Heart right ventricle (tissue), 16 donors: ENCODE results near the gene GOLIM4. TPM values are rescaled to one million over a fixed set of nuclear protein-coding genes. Genes with fewer than 3 reads are reported as not detected.

Experiments used
- ATAC-seq, 8 donors: fragments of 200-7000 bp; cut with Tn5 transposase; one replicate each; pipeline ENCODE4 v1.9.1; 2020; ENCODE audit warnings: mild to moderate bottlenecking in 8 of 8, moderate library complexity in 8 of 8, moderate number of reproducible peaks in 1 of 8
- DNase-seq, 2 donors: peaks; one replicate each; pipeline ENCODE4 v3.0.0-alpha.2; 2020
- H3K27ac ChIP-seq, 10 donors: fragments of 200-600 bp; sonication (generic) in 2 of 10; one replicate each; pipeline versions ENCODE4 v1.5.0 to v1.8.0; 2020 to 2022; ENCODE audit warnings: mild to moderate bottlenecking in 3 of 10
- H3K27me3 ChIP-seq, 7 donors: fragments of 200-600 bp; one replicate each; pipeline ENCODE4 v1.8.0; 2021 to 2022; ENCODE audit warnings: mild to moderate bottlenecking in 2 of 7
- H3K36me3 ChIP-seq, 9 donors: fragments of 200-600 bp; sonication (generic) in 1 of 9; one replicate each; pipeline versions ENCODE4 v1.5.0 to v1.8.0; 2020 to 2022; ENCODE audit warnings: mild to moderate bottlenecking in 2 of 9
- H3K4me1 ChIP-seq, 9 donors: fragments of 200-600 bp; sonication (generic) in 1 of 9; one replicate each; pipeline versions ENCODE4 v1.5.0 to v1.8.0; 2020 to 2022; ENCODE audit warnings: mild to moderate bottlenecking in 4 of 9
- H3K4me3 ChIP-seq, 10 donors: fragments of 200-600 bp; sonication (generic) in 2 of 10; one replicate each; pipeline versions ENCODE4 v1.5.0 to v1.8.0; 2020 to 2022; ENCODE audit warnings: mild to moderate bottlenecking in 7 of 10, moderate library complexity in 2 of 10
- H3K9me3 ChIP-seq, 11 donors: fragments of 200-600 bp in 10 of 11; sonication (generic) in 2 of 11; one replicate each; pipeline versions ENCODE4 v1.5.0 to v1.8.0; 2013 to 2022; ENCODE audit warnings: mild to moderate bottlenecking in 2 of 11, control low read depth in 1 of 11, moderate library complexity in 1 of 11
- CTCF ChIP-seq, 9 donors: fragments of 200-600 bp; sonication (generic) in 2 of 9; IDR thresholded peaks; one replicate each; pipeline versions ENCODE4 v1.5.0 to v1.8.0; 2021 to 2022; ENCODE audit warnings: antibody characterized with exemption in 9 of 9, mild to moderate bottlenecking in 5 of 9, moderate library complexity in 1 of 9
- WGBS, 2 donors: extraction: QIAGEN DNeasy Blood & Tissue Kit; methylation state at CpG; one replicate each; pipeline ENCODE4 v1.1.7; 2013; ENCODE audit warnings: inconsistent platforms in 1 of 2; 5-methylcytosine and 5-hydroxymethylcytosine counted together
- intact Hi-C, 10 donors: fragments of 100-400 bp; cut with DNase I; formaldehyde crosslinking; loops; one replicate each; pipeline versions ENCODE4 v1.11.1 to v1.14.2; 2022
- polyA plus RNA-seq, 2 donors: library from polyadenylated mRNA; stranded (reverse); fragments of 200-250 nt; gene quantifications; one replicate each; pipeline ENCODE4 v1.2.3, GENCODE V29; 2013
- total RNA-seq, 10 donors: library from RNA; stranded (reverse); fragmentation: NEBNext Ultra II Directional in 3 of 10; extraction: Animal tissue kit (Norgen Biotek cat#: 25700) in 3 of 10; gene quantifications; one replicate each; pipeline versions ENCODE4 v1.2.1 to v1.2.4, GENCODE V29; 2021 to 2023
- donor health status: Arrhythmogenic right ventricular cardiomyopathy.
- donor health status: ischemic (EF 13 %, LVEDD 7.1; RV severe dilation, severe dysfunction).
- donor health status: healthy with polysubstance abuse.
- donor health status: DM: no; HTN: yes; CAD: no.
- donor health status: DM: no; HTN: no; CAD: no.
- donor health status: ischemic (EF 25% LVEDD 6.9; RV normal size, moderate dysfunction).
- donor health status: ischemic (EF 25% LVEDD 5.7; RV mildly dilated, moderate dysfunction).
- donor health status: healthy.
- donor health status: DM: yes; HTN: yes; CAD: no.
- donor health status: Ischemic cardiomyopathy.
- donor health status: ischemic (EF 35%, LVEDD 5.7; RV mildly dilated, moderate dysfunction).
- donor health status: nonischemic (EF 11% LVEDD 7.7; RV severe dilation, severe dysfunction).
- donor health status: DM: yes; HTN: yes; CAD: no.
- donor health status: PGD.
- donor health status: ischemic (EF 29% LVEDD 5.4; RV normal size, mild dysfunction).
- donor health status: nonischemic (EF 23%, LVEDD 6.1; RV moderate dilation, normal function).

The GOLIM4 gene
- total and polyA plus RNA-seq, 12 donors: 18.8 to 103 (median 69.8) TPM

GRCh38 chr3:168072323-168072650 lies 23.4 kb downstream of the GOLIM4 start:
- Histone ChIP-seq H3K27ac (no peak overlapping the region), H3K36me3 (no peaks in the 10 kb centered on the region), H3K4me3 (no peak overlapping the region), H3K4me1 (peaks cover 7 to 44% (median 23%) of the 10 kb centered on the region in 9 donors), H3K9me3 (no peaks in the 10 kb centered on the region), H3K27me3 (no peaks in the 10 kb centered on the region)
- DNase-seq: no peak
- ATAC-seq: peak in 1 of 8 donors; percentile 8
- intact Hi-C loops: no loop called here
- TF ChIP-seq CTCF (IDR thresholded peaks at IDR 0.05): no peak

- H3K36me3 ChIP-seq: no peaks in the 10 kb centered on the region
- TF ChIP-seq CTCF (IDR thresholded peaks at IDR 0.05): no peak
- DNase-seq: no peak
- H3K4me1 ChIP-seq: peaks cover 7 to 49% (median 27%) of the 10 kb centered on the region in 9 donors
- peak in 2 of 8 donors; percentile 50 to 62 for ATAC-seq
- H3K4me3 ChIP-seq: no peak overlapping the region
- no peaks in the 10 kb centered on the region for H3K27me3 ChIP-seq
- H3K27ac ChIP-seq: no peak overlapping the region
- intact Hi-C loops: no loop called here
- 79 to 84% methylated on average over 8 of the region's 8 CpGs for WGBS, 2 donors
- no peaks in the 10 kb centered on the region for H3K9me3 ChIP-seq
Observed at GRCh38 chr3:168071591-168072322, 24.0 kb downstream of the GOLIM4 start.

- peaks cover 7 to 57% (median 33%) of the 10 kb centered on the region in 9 donors for H3K4me1 ChIP-seq
- no peak overlapping the region for H3K4me3 ChIP-seq
- no peak overlapping the region for H3K27ac ChIP-seq
- no peaks in the 10 kb centered on the region for H3K27me3 ChIP-seq
- intact Hi-C loops: no loop called here
- DNase-seq (no peak), ATAC-seq (no peak)
- 38 to 53% methylated on average over 2 of the region's 2 CpGs for WGBS, 2 donors
- TF ChIP-seq CTCF (IDR thresholded peaks at IDR 0.05): no peak
- H3K36me3 ChIP-seq: no peaks in the 10 kb centered on the region
- H3K9me3 ChIP-seq: no peaks in the 10 kb centered on the region
Observed at GRCh38 chr3:168070919-168071318, 24.8 kb downstream of the GOLIM4 start.

- peaks cover 0 to 62% (median 29%) of the 10 kb centered on the region in 9 donors for H3K4me1 ChIP-seq
- H3K27me3 ChIP-seq: no peaks in the 10 kb centered on the region
- H3K9me3 ChIP-seq: no peaks in the 10 kb centered on the region
- WGBS, 2 donors: 86 to 88% methylated on average over 2 of the region's 2 CpGs
- TF ChIP-seq CTCF (IDR thresholded peaks at IDR 0.05): no peak
- no peak overlapping the region for H3K27ac ChIP-seq
- intact Hi-C loops: loop anchor here in 1 of 10 donors (10.0 kb wide), 1 partner anchor 1086 kb away; no protein-coding TSS in a partner anchor
- DNase-seq: no peak
- H3K36me3 ChIP-seq: no peaks in the 10 kb centered on the region
- H3K4me3 ChIP-seq: no peak overlapping the region
- ATAC-seq: no peak
Observed at GRCh38 chr3:168068346-168068745, 27.4 kb downstream of the GOLIM4 start.
